Hepatocyte (in vitro differentiated cells): ENCODE data around the gene PRKRIP1. TPM values are rescaled to one million over a fixed set of nuclear protein-coding genes. Genes with fewer than 3 reads are reported as not detected.

ENCODE experiments used
- DNase-seq: peaks from one replicate; pipeline ENCODE4 v3.0.0-alpha.2; 2016; ENCODE audit warnings: low spot score
- H2AFZ ChIP-seq: fragments of 200-600 bp; sonication (generic); 2 replicates; pipeline ENCODE4 v1.6.0; 2016; ENCODE audit warnings: antibody characterized with exemption, mild to moderate bottlenecking
- H3K27ac ChIP-seq: fragments of 200-600 bp; sonication (generic); 2 replicates; pipeline ENCODE4 v1.5.1; 2016; ENCODE audit warnings: mild to moderate bottlenecking
- H3K27me3 ChIP-seq: fragments of 200-600 bp; sonication (generic); 2 replicates; pipeline ENCODE4 v1.6.1; 2016
- H3K36me3 ChIP-seq: fragments of 200-600 bp; sonication (generic); replicated peaks from 2 replicates; pipeline ENCODE4 v1.5.1; 2016; ENCODE audit warnings: low read depth; ENCODE audit not compliant: insufficient read depth
- H3K4me1 ChIP-seq: fragments of 200-600 bp; sonication (generic); 2 replicates; pipeline ENCODE4 v1.5.1; 2016; ENCODE audit warnings: mild to moderate bottlenecking, moderate library complexity; ENCODE audit not compliant: insufficient read depth
- H3K4me2 ChIP-seq: fragments of 200-600 bp; sonication (generic); 2 replicates; pipeline ENCODE4 v1.6.0; 2016
- H3K4me3 ChIP-seq: fragments of 200-600 bp; sonication (generic); 2 replicates; pipeline ENCODE4 v1.5.1; 2016; ENCODE audit warnings: mild to moderate bottlenecking
- H3K79me2 ChIP-seq: fragments of 200-600 bp; sonication (generic); 2 replicates; pipeline ENCODE4 v1.6.0; 2017; ENCODE audit warnings: mild to moderate bottlenecking
- H3K9me2 ChIP-seq: fragments of 200-600 bp; sonication (generic); replicated peaks from 2 replicates; pipeline ENCODE4 v1.6.0; 2017; ENCODE audit warnings: mild to moderate bottlenecking; ENCODE audit not compliant: insufficient read depth
- H3K9me3 ChIP-seq: fragments of 200-600 bp; sonication (generic); 2 replicates; pipeline ENCODE4 v1.5.1; 2016; ENCODE audit warnings: low read depth, mild to moderate bottlenecking
- H4K20me1 ChIP-seq: fragments of 200-600 bp; sonication (generic); 2 replicates; pipeline ENCODE4 v1.6.0; 2016; ENCODE audit warnings: mild to moderate bottlenecking; ENCODE audit not compliant: insufficient read depth, poor library complexity, severe bottlenecking
- EZH2 ChIP-seq: fragments of 200-600 bp; sonication (generic); IDR thresholded peaks from 2 replicates; pipeline ENCODE4 v1.6.1; 2016; ENCODE audit warnings: antibody characterized with exemption, mild to moderate bottlenecking, borderline replicate concordance
- EZH2phosphoT487 ChIP-seq: fragments of 200-600 bp; sonication (generic); IDR thresholded peaks from one replicate; pipeline ENCODE4 v1.6.1; 2018; ENCODE audit warnings: antibody characterized with exemption, mild to moderate bottlenecking, low read depth, moderate library complexity; ENCODE audit not compliant: unreplicated experiment, severe bottlenecking
- WGBS: methylation state at CpG from one replicate; pipeline ENCODE4 v1.1.6; 2016; ENCODE audit warnings: low lambda C conversion rate; ENCODE audit errors: missing lambda C conversion rate; 5-methylcytosine and 5-hydroxymethylcytosine counted together
- polyA plus RNA-seq: library from polyadenylated mRNA; unstranded; fragments of >200 nt; fragmentation: Nextera tagmentation; extraction: Ambion mirVana; gene quantifications from 2 replicates; pipeline ENCODE4 v1.2.1, GENCODE V29; 2016
- total RNA-seq: library from RNA; depleted of rRNA; stranded (reverse); fragments of >200 nt; gene quantifications from 2 replicates; pipeline ENCODE4 v1.2.3, GENCODE V29; 2014
- TF ChIP-seq, protein P1 (sequence below): fragments of 200-600 bp; sonication (generic); IDR thresholded peaks from 2 replicates; pipeline ENCODE4 v1.5.1; 2016; ENCODE audit warnings: antibody characterized with exemption, mild to moderate bottlenecking; ENCODE audit not compliant: poor library complexity

Gene PRKRIP1
- total and polyA plus RNA-seq, 2 experiments from 2014 or later = 33.8 to 44.6 TPM

DNA sequence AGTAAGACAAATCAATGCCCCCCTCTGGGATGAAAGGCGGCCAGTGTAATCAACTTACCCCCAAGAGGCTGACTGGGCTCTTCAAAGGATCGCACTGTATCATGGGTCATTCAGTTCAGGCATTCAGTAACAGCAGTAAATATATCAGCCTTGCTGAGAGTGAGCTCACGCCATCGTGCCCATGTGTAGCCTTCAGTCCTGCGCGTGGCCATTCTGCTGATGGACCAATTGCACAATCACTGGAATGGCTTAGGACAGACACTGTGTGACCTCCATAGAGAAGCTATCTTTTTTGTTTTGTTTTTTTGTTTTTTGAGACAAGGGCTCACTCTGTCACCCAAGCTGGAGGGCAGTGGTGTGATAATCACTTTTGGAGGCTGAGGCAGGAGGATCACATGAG is 9.1 kb upstream of the PRKRIP1 start:
- Histone ChIP-seq H3K9me3 (no peaks in the 10 kb centered on the region), H2AFZ (no peak overlapping the region), H3K36me3 (no peaks in the 10 kb centered on the region), H4K20me1 (no peaks in the 10 kb centered on the region), H3K27ac (no peak overlapping the region), H3K4me3 (no peak overlapping the region), H3K27me3 (no peaks in the 10 kb centered on the region), H3K79me2 (no peaks in the 10 kb centered on the region), H3K9me2 (no peaks in the 10 kb centered on the region), H3K4me2 (no peak overlapping the region), H3K4me1 (no peaks in the 10 kb centered on the region)
- no peak for DNase-seq
- WGBS = 95% methylated on average over 6 of the region's 6 CpGs
- TF ChIP-seq EZH2phosphoT487 = no peak
- TF ChIP-seq, protein P1, sequence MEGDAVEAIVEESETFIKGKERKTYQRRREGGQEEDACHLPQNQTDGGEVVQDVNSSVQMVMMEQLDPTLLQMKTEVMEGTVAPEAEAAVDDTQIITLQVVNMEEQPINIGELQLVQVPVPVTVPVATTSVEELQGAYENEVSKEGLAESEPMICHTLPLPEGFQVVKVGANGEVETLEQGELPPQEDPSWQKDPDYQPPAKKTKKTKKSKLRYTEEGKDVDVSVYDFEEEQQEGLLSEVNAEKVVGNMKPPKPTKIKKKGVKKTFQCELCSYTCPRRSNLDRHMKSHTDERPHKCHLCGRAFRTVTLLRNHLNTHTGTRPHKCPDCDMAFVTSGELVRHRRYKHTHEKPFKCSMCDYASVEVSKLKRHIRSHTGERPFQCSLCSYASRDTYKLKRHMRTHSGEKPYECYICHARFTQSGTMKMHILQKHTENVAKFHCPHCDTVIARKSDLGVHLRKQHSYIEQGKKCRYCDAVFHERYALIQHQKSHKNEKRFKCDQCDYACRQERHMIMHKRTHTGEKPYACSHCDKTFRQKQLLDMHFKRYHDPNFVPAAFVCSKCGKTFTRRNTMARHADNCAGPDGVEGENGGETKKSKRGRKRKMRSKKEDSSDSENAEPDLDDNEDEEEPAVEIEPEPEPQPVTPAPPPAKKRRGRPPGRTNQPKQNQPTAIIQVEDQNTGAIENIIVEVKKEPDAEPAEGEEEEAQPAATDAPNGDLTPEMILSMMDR = no peak

DNA sequence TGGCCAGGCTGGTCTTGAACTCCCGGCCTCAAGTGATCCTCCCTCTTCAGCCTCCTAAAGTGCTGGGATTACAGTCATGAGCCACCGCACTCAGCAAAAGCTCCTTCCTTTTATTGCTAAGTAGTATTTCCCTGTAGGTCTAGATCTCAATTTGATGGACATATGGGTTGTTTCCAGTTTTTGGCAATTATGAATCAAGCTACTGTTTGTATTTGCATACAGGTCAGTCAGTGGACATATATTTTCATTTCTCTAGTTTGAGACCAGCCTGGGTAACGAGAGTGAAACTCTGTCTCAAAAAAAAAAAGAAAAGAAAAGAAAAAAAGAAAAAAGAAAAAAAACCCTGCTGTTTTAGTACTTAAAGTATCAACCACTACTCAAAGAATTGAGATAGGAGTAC is 6.4 kb upstream of the PRKRIP1 start:
- H3K4me1 ChIP-seq = peaks cover 2% of the 10 kb centered on the region
- whole genome bisulfite sequencing = 93% methylated on average over 3 of the region's 3 CpGs

DNA sequence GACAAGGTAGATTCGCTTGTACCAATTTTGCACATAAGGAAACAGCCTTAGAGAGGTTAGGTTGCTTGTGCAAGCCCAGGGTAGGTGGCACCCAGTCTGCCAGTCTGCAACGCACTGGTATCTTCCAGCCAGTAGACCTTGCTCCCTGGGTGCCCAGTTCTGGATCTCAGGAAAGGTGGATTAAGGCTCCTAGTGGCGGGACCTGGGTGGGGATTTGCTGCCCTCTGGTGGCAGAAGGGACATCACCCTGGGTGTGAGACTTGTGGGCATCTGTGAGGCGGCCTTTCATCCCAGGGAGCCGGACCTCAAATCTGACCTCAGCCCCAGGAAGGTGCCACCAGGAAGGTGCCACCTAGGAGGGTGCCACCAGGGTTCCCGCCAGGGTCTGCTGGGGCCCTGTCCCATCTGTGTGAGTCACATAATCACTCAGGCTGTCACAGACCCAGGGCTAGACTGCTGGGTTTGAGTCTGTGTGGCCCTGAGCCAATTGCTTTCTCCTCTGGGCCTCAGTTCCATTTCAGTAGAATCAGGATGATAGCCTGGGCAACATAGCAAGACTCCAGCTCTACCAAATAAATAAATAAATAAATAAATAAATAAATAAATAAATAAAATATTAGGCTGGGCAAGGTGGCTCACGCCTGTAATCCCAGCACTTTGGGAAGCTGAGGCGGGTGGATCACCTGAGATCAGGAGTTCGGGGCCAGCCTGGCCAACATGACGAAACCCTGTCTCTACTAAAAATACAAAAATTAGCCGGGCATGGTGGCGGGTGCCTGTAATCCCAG is 5.3 kb upstream of the PRKRIP1 start:
- H3K4me1 ChIP-seq = peaks cover 2% of the 10 kb centered on the region
- WGBS = 78% methylated on average over 12 of the region's 12 CpGs
- no peaks in the 10 kb centered on the region for H3K9me3 ChIP-seq
- no peaks in the 10 kb centered on the region for H3K27me3 ChIP-seq
- H3K36me3 ChIP-seq = no peaks in the 10 kb centered on the region
- no peak overlapping the region for H3K27ac ChIP-seq
- no peaks in the 10 kb centered on the region for H3K79me2 ChIP-seq
- no peak overlapping the region for H2AFZ ChIP-seq
- no peak overlapping the region for H3K4me2 ChIP-seq
- no peaks in the 10 kb centered on the region for H4K20me1 ChIP-seq
- no peak overlapping the region for H3K4me3 ChIP-seq
- peak; percentile 90 for DNase-seq
- H3K9me2 ChIP-seq = no peaks in the 10 kb centered on the region
- TF ChIP-seq EZH2phosphoT487 = no peak
- TF ChIP-seq, protein P1 = peak; percentile 84

More for the DNA sequence above, 6.4 kb upstream of the PRKRIP1 start:
- Histone ChIP-seq H3K79me2 (no peaks in the 10 kb centered on the region), H4K20me1 (no peaks in the 10 kb centered on the region), H3K4me3 (no peak overlapping the region), H3K36me3 (no peaks in the 10 kb centered on the region), H3K27me3 (no peaks in the 10 kb centered on the region), H3K4me2 (no peak overlapping the region), H3K9me2 (no peaks in the 10 kb centered on the region), H2AFZ (no peak overlapping the region), H3K27ac (no peak overlapping the region), H3K9me3 (no peaks in the 10 kb centered on the region)
- no peak for DNase-seq
- TF ChIP-seq EZH2phosphoT487 = no peak
- TF ChIP-seq, protein P1 = no peak
- no peak for TF ChIP-seq EZH2
